Spleen (tissue), 11 donors: ENCODE results near the gene SMOC2. TPM values are rescaled to one million over a fixed set of nuclear protein-coding genes. Genes with fewer than 3 reads are reported as not detected.

Source experiments
- DNase-seq: peaks from one replicate; pipeline ENCODE4 v3.0.0-alpha.2; 2020
- H3K27ac ChIP-seq, 8 donors: fragments of 200-600 bp; sonication (generic) in 7 of 8; 1 replicate in 4 of 8; 2 replicates in 4 of 8; pipeline versions ENCODE4 v1.5.0 to v1.8.0; 2016 to 2021; ENCODE audit warnings: inconsistent platforms in 4 of 8, mild to moderate bottlenecking in 4 of 8, moderate library complexity in 1 of 8
- H3K27me3 ChIP-seq, 7 donors: fragments of 200-600 bp; sonication (generic) in 6 of 7; replicated peaks in 1 of 7; 1 replicate in 4 of 7; 2 replicates in 3 of 7; pipeline versions ENCODE4 v1.5.0 to v1.8.0; 2016 to 2021; ENCODE audit warnings: inconsistent platforms in 3 of 7, mild to moderate bottlenecking in 1 of 7
- H3K36me3 ChIP-seq, 6 donors: fragments of 200-600 bp; sonication (generic) in 5 of 6; 1 replicate in 4 of 6; 2 replicates in 2 of 6; pipeline versions ENCODE4 v1.5.0 to v1.8.0; 2016 to 2021; ENCODE audit warnings: inconsistent platforms in 2 of 6
- H3K4me1 ChIP-seq, 6 donors: fragments of 200-600 bp; sonication (generic) in 5 of 6; 1 replicate in 3 of 6; 2 replicates in 3 of 6; pipeline versions ENCODE4 v1.5.0 to v1.8.0; 2016 to 2021; ENCODE audit warnings: inconsistent platforms in 3 of 6
- H3K4me3 ChIP-seq, 8 donors: fragments of 200-600 bp; sonication (generic) in 7 of 8; 1 replicate in 4 of 8; 2 replicates in 4 of 8; pipeline versions ENCODE4 v1.5.0 to v1.8.0; 2016 to 2021; ENCODE audit warnings: inconsistent platforms in 4 of 8, mild to moderate bottlenecking in 4 of 8, moderate library complexity in 2 of 8
- H3K9me3 ChIP-seq, 8 donors: fragments of 200-600 bp; sonication (generic) in 7 of 8; 1 replicate in 4 of 8; 2 replicates in 4 of 8; pipeline versions ENCODE4 v1.5.0 to v1.8.0; 2016 to 2021; ENCODE audit warnings: inconsistent platforms in 4 of 8
- POLR2A ChIP-seq, 3 donors: fragments of 450-650 bp; IDR thresholded peaks; one replicate each; pipeline ENCODE4 v1.5.1; 2017; ENCODE audit warnings: antibody characterized with exemption in 3 of 3, mild to moderate bottlenecking in 1 of 3
- POLR2AphosphoS5 ChIP-seq, 3 donors: sonication (generic); formaldehyde crosslinking; IDR thresholded peaks; one replicate each; pipeline ENCODE4 v1.5.1; 2017; ENCODE audit warnings: antibody characterized with exemption in 3 of 3
- WGBS, 5 donors: extraction: QIAGEN DNeasy Blood & Tissue Kit in 3 of 5; methylation state at CpG; one replicate each; pipeline versions ENCODE4 v1.1.5 to v1.1.7; 2013 to 2018; 5-methylcytosine and 5-hydroxymethylcytosine counted together
- intact Hi-C: fragments of 100-400 bp; cut with DNase I; formaldehyde crosslinking; loops from one replicate; pipeline ENCODE4 v1.15.0; 2023; ENCODE audit warnings: low total_unique reads
- polyA plus RNA-seq, 3 donors: library from polyadenylated mRNA; stranded (reverse); fragments of 200-250 nt; gene quantifications; one replicate each; pipeline ENCODE4 v1.2.1, GENCODE V29; 2013
- total RNA-seq, 7 donors: library from RNA; depleted of rRNA in 3 of 7; stranded (reverse); fragments of >200 nt in 3 of 7; fragmentation: NEBNext Ultra II Directional in 4 of 7; extraction: Animal tissue kit (Norgen Biotek cat#: 25700) in 4 of 7; gene quantifications; one replicate each; pipeline versions ENCODE4 v1.1.0 to v1.2.1, GENCODE V29; 2016 to 2021
- TF ChIP-seq, protein P1 (sequence below), 11 experiments: fragments of 200-600 bp in 7 of 11; fragments of 450-650 bp in 4 of 11; sonication (generic) in 4 of 11; IDR thresholded peaks in 8 of 11; conservative IDR thresholded peaks in 3 of 11; 1 replicate in 7 of 11; 2 replicates in 4 of 11; pipeline versions ENCODE4 v1.4.0 to v1.8.0; 2016 to 2021; ENCODE audit warnings: antibody characterized with exemption in 11 of 11, inconsistent platforms in 4 of 11, mild to moderate bottlenecking in 1 of 11
- donor health status: healthy with polysubstance abuse.
- donor health status: DM: no; HTN: no; CAD: no; lungs with moderate emphysema.
- donor health status: DM: no; HTN: no; CAD: no.
- donor health status: Bipolar disorder and iron deficiency.
- donor health status: healthy.
- donor health status: DM: no; HTN: no; CAD: no.
- donor health status: DM: yes; HTN: yes; CAD: no.

Gene SMOC2
- total and polyA plus RNA-seq, 10 donors: 0.94 to 7.6 (median 1.8) TPM

GRCh38 chr6:168597471-168597875 lies 156.5 kb downstream of the SMOC2 start:
- WGBS, 5 donors: 72 to 84% (median 73%) methylated on average over 8 of the region's 8 CpGs
- H3K27me3 ChIP-seq: peaks cover 0 to 16% (median 0%) of the 10 kb centered on the region in 7 donors
- H3K4me1 ChIP-seq: no peaks in the 10 kb centered on the region
- intact Hi-C loops: no loop called here
- no peak overlapping the region for H3K4me3 ChIP-seq
- no peaks in the 10 kb centered on the region for H3K36me3 ChIP-seq
- H3K9me3 ChIP-seq: peaks cover 0 to 5% (median 0%) of the 10 kb centered on the region in 8 donors
- no peak for DNase-seq
- TF ChIP-seq, protein P1, sequence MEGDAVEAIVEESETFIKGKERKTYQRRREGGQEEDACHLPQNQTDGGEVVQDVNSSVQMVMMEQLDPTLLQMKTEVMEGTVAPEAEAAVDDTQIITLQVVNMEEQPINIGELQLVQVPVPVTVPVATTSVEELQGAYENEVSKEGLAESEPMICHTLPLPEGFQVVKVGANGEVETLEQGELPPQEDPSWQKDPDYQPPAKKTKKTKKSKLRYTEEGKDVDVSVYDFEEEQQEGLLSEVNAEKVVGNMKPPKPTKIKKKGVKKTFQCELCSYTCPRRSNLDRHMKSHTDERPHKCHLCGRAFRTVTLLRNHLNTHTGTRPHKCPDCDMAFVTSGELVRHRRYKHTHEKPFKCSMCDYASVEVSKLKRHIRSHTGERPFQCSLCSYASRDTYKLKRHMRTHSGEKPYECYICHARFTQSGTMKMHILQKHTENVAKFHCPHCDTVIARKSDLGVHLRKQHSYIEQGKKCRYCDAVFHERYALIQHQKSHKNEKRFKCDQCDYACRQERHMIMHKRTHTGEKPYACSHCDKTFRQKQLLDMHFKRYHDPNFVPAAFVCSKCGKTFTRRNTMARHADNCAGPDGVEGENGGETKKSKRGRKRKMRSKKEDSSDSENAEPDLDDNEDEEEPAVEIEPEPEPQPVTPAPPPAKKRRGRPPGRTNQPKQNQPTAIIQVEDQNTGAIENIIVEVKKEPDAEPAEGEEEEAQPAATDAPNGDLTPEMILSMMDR (IDR thresholded peaks at IDR 0.05 in 8 of 11, conservative IDR thresholded peaks at IDR 0.05 in 3 of 11): no peak
- no peak for TF ChIP-seq POLR2A (IDR thresholded peaks at IDR 0.05)
- TF ChIP-seq POLR2AphosphoS5 (IDR thresholded peaks at IDR 0.05): no peak
- no peak overlapping the region for H3K27ac ChIP-seq

- Histone ChIP-seq H3K27me3 (peaks cover 0 to 16% (median 0%) of the 10 kb centered on the region in 7 donors), H3K4me1 (no peaks in the 10 kb centered on the region), H3K9me3 (peaks cover 0 to 6% (median 0%) of the 10 kb centered on the region in 8 donors), H3K4me3 (no peak overlapping the region), H3K27ac (no peak overlapping the region), H3K36me3 (no peaks in the 10 kb centered on the region)
- intact Hi-C loops: no loop called here
- 81 to 89% (median 83%) methylated on average over 31 to 32 of the region's 32 CpGs for WGBS, 5 donors
- DNase-seq: no peak
- no peak for TF ChIP-seq POLR2AphosphoS5 (IDR thresholded peaks at IDR 0.05)
- TF ChIP-seq POLR2A (IDR thresholded peaks at IDR 0.05): no peak
- TF ChIP-seq, protein P1 (IDR thresholded peaks at IDR 0.05 in 8 of 11, conservative IDR thresholded peaks at IDR 0.05 in 3 of 11): no peak
Measured at GRCh38 chr6:168598251-168599117, 157.5 kb downstream of the SMOC2 start.

- no peak overlapping the region for H3K4me3 ChIP-seq
- TF ChIP-seq, protein P1 (IDR thresholded peaks at IDR 0.05 in 8 of 11, conservative IDR thresholded peaks at IDR 0.05 in 3 of 11): no peak
- no peak for TF ChIP-seq POLR2A (IDR thresholded peaks at IDR 0.05)
- TF ChIP-seq POLR2AphosphoS5 (IDR thresholded peaks at IDR 0.05): no peak
- H3K36me3 ChIP-seq: no peaks in the 10 kb centered on the region
- no peaks in the 10 kb centered on the region for H3K4me1 ChIP-seq
- 73 to 83% (median 76%) methylated on average over 4 of the region's 4 CpGs for WGBS, 5 donors
- peaks cover 0 to 12% (median 0%) of the 10 kb centered on the region in 8 donors for H3K9me3 ChIP-seq
- no peak for DNase-seq
- H3K27me3 ChIP-seq: peaks cover 0 to 16% (median 0%) of the 10 kb centered on the region in 7 donors
- intact Hi-C loops: no loop called here
- no peak overlapping the region for H3K27ac ChIP-seq
Measured at GRCh38 chr6:168599118-168599494, 158.1 kb downstream of the SMOC2 start.

- intact Hi-C loops: no loop called here
- Histone ChIP-seq H3K27me3 (peaks cover 0 to 16% (median 0%) of the 10 kb centered on the region in 7 donors), H3K4me3 (no peak overlapping the region), H3K27ac (no peak overlapping the region), H3K9me3 (peaks cover 0 to 13% (median 0%) of the 10 kb centered on the region in 8 donors), H3K4me1 (no peaks in the 10 kb centered on the region), H3K36me3 (no peaks in the 10 kb centered on the region)
- 92 to 97% (median 92%) methylated on average over 11 of the region's 11 CpGs for WGBS, 5 donors
- DNase-seq: no peak
- TF ChIP-seq POLR2AphosphoS5 (IDR thresholded peaks at IDR 0.05) (no peak), POLR2A (IDR thresholded peaks at IDR 0.05) (no peak)
Measured at GRCh38 chr6:168599769-168600330, 158.9 kb downstream of the SMOC2 start.
